ENCODE measurements around the gene UBE2L3.
"Not testable (repeated sequence)": the region's sequence is repeated elsewhere in the genome, so short reads cannot be mapped to it uniquely, and the experiment has no call there.

Gene UBE2L3

DNA sequence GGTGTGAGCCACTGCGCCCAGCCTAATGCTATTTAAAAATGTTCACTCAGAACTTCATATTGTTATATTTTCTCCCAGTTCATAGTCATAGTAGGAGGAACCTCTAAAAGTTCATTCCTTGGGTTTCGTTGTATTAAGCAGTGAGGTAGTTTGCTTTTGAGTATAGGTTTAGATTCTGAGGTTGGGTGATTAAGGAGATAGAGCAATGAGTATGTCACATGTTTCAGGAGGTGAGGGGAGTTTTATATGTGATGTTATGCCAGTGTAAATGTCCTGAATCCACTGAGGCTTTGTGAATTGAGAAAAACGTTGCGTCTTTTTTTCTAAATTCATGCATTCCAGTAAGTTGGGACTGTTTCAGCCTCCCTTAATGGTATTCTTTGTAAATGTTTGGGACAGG, 4.2 kb downstream of the UBE2L3 start:
- no peak for DNase-seq (ENCODE audit: low spot score)

GRCh38 chr22:21573293-21573734, 5.8 kb downstream of the UBE2L3 start:
- no peak for DNase-seq (ENCODE audit: low spot score)

- DNase-seq (ENCODE audit: low spot score), result no peak
Observed at GRCh38 chr22:21573750-21574494, 6.4 kb downstream of the UBE2L3 start.

GRCh38 chr22:21579474-21579851, 11.9 kb downstream of the UBE2L3 start:
- no peak for DNase-seq (ENCODE audit: low spot score)

DNA sequence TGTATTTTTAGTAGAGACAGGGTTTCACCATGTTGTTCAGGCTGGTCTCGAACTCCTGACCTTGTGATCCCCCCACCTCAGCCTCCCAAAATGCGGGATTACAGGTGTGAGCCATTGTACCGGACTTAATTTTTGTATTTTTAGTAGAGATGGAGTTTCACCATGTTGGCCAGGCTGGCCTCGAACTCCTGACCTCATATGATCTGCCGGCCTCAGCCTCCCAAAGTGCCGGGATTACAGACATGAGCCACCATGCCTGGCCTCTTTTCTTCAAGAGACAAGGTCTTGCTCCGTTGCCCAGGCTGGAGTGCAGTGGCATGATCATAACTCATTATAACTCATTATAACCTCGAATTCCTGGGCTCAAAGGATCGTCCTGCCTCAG, 13.1 kb downstream of the UBE2L3 start:
- DNase-seq (ENCODE audit: low spot score), result not testable (repeated sequence)

GRCh38 chr22:21581009-21581713, 13.6 kb downstream of the UBE2L3 start:
- DNase-seq (ENCODE audit: low spot score), result not testable (repeated sequence)

DNA sequence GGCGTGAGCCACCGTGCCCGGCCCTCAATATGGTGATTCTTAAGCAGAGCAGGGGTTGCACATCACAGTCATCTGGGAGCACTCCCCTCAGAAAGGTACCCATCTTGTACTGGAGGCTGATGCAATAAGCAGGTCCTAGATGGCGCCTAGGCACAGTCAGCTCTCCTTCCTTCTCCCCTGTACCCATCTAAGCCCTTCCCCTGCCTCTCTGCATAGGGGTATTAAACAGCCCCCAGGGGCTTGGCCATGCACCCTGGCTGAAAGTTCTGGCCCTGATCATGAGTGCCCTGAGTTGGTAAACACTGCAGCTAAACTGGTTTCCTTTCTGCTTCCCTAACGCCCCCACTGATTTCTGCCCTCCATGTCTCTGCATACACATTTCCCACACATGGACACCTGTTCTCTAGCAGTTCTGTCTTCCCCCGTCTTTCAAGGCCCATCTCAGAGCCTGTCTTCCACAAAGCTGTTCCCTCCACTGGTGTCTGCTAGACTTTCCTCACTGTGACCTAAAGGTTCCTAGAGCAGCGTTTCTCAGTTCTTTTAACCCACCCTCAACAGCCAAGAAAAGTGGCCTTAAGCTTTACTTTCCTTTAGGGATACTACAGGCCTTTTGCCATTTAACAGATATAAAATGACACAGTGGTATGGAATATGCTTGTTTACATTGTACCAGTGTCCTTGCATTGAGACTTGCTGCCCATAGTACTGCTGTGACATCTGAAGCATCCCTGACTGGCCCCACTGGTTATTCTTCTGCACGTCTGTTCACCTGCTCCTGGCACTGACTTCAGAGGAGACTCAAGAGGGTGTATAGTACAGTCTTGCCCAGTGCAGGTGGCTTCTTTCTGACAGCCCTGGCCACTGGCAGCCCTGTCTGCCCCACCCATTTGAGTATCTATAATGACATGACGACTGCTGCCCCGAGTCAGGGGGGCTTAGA, 15.6 kb downstream of the UBE2L3 start:
- DNase-seq (ENCODE audit: low spot score), result no peak

GRCh38 chr22:21585389-21585788, 17.9 kb downstream of the UBE2L3 start:
- DNase-seq (ENCODE audit: low spot score), result no peak

GRCh38 chr22:21587803-21588611, 20.5 kb downstream of the UBE2L3 start:
- peak; percentile 94 for DNase-seq (ENCODE audit: low spot score)

- no peak for DNase-seq (ENCODE audit: low spot score)
Observed at GRCh38 chr22:21589396-21589795, 21.9 kb downstream of the UBE2L3 start.

DNA sequence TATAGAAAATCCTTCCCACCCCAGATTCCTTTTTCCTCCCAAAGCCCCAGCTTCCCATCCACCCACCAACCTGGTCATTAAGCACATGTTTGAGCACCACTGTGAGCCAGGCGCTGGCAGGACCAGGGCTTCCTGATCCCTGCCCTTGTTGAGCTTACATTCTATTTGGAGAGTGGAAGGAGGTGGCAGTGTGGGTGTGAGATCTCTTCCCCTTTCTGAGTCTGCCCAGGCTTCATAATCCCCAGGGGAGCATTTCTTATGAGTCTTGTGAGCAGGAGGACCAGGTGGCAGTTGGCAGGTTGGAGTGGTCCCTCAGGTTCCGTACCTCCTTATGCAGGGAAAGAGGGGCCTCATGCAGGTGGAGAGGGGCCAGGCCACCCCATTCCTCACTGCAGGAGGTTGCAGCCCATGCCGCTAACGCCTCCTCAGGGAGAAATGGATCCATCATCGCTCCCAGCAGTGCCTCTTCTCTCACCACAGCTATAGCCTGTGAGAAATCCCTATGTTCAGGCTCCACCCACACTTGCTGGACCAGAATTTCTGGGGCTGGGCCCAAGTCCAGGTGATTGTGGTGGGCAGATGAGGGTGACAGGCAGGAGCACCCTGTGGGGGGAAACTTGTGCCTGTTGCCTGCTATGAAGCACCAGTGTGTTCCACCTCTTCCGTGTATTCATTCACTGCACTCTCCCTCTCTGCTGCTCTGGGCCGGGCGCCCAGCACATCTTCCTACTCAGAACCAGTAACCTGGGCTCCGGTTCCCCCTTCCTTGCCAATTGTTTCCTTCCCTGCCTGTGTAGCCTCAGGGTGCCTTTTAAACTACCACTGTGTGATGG, 23.5 kb downstream of the UBE2L3 start:
- DNase-seq (ENCODE audit: low spot score), result no peak

DNA sequence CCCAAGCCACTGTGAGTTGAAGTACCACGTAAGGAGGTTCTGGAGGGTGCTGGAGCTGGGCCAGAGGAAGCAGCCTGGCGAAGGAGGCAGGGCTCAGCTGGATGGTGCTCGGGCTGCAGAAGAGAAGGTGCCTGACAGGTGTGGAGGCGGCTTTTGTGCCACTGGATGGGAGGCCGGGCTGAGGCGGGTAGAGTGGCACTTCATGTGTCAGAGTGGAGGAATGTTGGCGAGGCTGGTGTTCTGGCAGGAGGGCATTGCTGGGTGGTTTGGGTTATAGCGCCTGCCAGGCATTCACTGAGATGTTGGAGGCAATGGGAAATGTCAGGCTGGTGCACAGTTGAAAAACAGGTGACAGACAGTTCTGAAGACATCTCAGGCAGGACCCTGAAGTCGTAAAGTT, 24.2 kb downstream of the UBE2L3 start:
- DNase-seq (ENCODE audit: low spot score), result no peak

DNA sequence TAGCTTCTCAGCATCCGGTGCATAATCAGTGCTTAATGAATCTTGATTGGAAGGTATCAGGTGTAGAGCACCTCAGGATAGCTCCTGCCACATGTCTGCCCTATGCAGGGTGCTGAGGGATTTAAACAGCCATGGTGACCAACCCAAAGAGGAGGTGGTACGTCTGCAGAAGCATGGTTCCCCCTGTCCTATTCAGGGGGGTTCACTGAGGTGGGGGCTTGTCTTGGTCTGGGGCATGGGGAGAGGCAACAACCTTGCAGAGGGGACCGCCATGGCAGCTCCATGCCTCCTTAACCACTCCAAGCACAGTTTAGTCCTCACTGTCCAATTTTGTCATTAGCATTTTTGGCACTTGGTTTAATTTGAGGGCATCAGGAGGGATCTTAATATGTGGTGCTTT, 24.9 kb downstream of the UBE2L3 start:
- no peak for DNase-seq (ENCODE audit: low spot score)

DNA sequence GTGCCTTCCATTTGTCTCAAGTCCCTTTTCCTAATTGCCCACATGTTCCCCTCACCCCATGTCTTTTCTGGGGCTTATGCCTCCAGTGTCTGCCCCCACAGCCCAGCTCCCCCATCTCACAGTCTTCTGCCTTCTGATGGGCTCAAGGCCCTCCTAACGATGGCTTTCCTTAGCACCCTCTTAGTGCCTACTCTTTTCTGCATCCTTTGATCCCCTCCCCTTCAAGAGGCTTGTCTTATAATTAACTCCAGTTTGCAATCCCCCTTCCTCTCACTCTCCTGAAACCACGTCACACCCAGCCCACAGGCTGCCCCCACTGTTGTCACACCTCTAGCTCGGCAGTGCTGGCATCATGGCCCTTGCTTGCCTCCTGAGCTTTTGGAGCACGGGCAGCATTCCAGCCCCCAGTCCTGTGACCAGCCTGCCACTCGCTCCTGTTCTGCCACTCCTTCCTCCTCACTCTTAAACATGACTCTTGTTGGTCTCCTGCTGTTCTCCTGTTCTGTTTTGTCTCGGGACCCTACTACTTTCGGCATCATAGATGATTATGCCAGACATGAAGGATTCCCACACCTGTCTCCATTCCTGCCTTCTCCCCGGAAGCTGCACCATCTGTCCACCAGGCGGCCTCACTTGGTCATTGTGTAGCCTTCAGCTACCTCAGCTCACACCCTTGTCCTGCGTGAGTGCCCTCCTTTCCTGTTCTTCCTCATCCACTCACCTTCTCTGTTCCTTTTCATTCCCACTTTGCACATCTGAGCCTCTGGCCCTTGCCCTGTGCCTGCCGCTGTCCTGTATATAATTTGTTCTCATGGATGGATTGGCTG, 26.1 kb downstream of the UBE2L3 start:
- no peak for DNase-seq (ENCODE audit: low spot score)

DNA sequence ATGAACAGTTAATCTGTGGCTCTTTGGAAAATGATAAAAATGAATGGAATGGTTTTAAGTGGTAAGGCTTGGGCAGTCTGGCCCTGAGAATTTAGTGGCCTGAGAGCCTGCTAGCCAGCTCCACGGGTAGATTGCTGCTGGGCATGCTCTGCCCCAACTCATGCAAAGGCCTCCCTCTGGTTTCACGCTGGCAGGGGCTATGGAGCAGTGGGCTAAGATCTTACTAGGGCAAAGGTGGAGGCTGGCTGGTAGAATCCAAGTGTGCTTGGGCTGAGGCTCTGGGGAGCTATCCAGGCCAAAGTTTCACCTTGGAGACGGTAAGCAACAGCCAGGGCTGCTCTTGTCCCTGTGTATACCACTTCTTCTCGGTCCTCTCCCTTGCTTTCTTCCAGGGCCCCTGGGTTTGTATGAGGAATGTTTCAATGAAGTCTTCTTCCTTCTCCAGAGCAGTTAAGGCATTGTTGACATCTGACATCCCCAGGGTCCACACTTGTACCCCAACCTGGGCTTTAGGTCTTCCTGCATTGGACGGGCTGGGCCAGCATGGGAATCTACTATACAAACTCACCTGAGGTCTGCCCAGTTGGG, 27.4 kb downstream of the UBE2L3 start:
- no peak for DNase-seq (ENCODE audit: low spot score)

DNA sequence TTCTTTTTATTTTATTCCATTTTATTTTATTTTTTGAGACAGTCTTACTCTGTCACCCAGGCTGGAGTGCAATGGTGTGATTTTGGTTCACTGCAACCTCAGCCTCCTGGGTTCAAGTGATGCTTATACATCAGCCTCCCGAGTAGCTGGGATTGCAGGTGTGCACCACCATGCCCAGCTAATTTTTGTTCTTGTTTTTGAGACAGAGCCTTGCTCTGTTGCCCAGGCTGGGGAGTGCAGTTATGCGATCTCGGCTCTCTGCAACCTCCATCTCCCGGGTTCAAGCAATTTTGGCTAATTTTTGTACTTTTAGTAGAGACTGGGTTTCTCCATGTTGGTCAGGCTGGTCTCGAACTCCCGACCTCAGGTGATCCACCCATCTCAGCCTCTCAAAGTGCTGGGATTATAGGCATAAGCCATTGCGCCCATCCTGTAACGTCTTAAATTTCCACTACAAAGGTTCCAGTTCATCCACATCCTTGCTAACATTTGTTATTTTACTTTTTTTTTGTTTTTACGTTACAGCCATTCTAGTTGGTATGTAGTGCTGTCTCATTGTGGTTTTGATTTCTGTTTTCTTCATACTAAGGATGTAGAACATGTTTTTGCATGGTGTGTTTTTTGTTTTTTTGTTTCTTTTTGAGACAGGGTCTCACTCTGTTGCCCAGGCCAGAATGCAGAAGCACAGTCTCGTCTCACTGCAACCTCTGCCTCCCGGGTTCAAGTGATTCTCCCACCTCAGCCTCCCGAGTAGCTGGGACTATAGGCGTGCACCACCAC, 29.0 kb downstream of the UBE2L3 start:
- DNase-seq (ENCODE audit: low spot score), result not testable (repeated sequence)

DNA sequence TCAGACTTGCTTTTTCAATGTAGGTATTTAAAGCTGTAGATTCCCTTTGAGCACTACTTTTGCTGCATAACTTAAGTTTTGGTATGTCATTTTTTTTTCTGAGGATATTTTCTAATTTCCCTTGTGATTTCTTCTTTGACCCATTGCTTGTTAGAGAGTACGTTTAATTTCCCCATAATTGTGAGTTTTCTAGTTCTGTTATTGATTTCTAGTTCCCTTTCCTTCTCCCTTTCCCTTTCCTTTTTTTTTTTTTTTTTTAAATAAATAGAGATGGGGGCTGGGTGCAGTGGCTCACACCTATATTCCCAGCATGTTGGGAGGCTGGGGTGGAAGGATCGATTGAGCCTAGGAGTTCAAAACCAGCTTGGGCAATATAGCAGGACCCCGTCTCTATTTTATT, 30.8 kb downstream of the UBE2L3 start:
- DNase-seq (ENCODE audit: low spot score), result no peak

DNA sequence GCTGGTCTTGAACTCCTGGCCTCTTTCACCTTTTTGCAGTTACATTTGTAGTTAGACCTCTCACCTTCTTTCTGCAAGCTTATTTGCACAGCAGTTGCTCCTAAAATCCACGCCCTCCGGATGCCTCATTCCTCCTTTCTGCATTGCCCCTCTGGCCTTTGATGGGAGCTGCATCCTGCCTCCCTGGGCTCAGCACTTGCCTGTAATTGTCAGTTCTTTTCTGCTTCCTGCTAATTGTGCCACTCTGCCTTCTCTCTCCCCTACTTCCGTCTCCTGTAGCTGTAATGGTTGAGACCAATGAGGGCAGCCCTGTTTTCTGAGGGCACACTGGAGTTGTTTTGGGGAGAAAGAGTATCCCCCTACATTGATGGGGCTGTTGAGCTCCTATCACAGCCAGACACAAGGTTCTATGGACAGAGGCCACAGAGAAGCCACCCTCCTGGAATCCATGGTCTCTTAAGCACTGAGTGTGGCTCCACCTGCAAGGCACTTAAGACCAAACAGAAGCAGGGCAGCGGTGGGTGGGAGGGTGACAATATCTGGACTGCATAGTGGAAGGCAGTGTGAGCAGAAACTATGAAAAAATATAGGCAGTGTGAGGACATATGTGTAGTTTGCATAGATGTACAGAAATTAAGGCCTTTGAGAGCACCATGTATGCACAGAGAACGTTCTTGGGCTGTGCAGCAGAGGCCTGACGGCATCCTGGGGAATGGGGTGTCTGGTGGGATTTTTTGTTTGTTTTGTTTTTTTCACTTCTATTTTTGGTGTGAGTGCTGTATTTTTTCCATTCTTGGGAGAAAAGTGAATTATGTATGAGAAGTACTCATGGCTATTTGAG, 31.8 kb downstream of the UBE2L3 start:
- DNase-seq (ENCODE audit: low spot score), result no peak

Data from pons (tissue), 1 donor.